HEK293 (cell line): ENCODE results near the gene LSMEM2.
A peak's percentile ranks its signal among the peaks of the same experiment; 100 is the strongest.

ENCODE experiments used
- BCL11B ChIP-seq: fragments of 450-650 bp; formaldehyde crosslinking; IDR thresholded peaks from 2 replicates; pipeline ENCODE4 v1.5.1; 2016; ENCODE audit warnings: low read depth, missing biosample characterization, missing genetic modification characterization
- GLIS1 ChIP-seq: fragments of 450-650 bp; formaldehyde crosslinking; IDR thresholded peaks from 2 replicates; pipeline ENCODE4 v1.5.1; 2016; ENCODE audit warnings: missing biosample characterization, missing genetic modification characterization
- KLF16 ChIP-seq: fragments of 450-650 bp; formaldehyde crosslinking; IDR thresholded peaks from 2 replicates; pipeline ENCODE4 v1.5.1; 2017; ENCODE audit warnings: missing biosample characterization, missing genetic modification characterization
- SALL2 ChIP-seq: fragments of 450-650 bp; formaldehyde crosslinking; IDR thresholded peaks from 2 replicates; pipeline ENCODE4 v1.5.0; 2017; ENCODE audit warnings: missing biosample characterization, mild to moderate bottlenecking, missing genetic modification characterization, borderline replicate concordance
- SCRT2 ChIP-seq: fragments of 450-650 bp; formaldehyde crosslinking; IDR thresholded peaks from 2 replicates; pipeline ENCODE4 v1.5.1; 2016; ENCODE audit warnings: missing biosample characterization, missing genetic modification characterization
- SP2 ChIP-seq: fragments of 450-650 bp; formaldehyde crosslinking; IDR thresholded peaks from 2 replicates; pipeline ENCODE4 v1.5.1; 2016; ENCODE audit warnings: missing biosample characterization, missing genetic modification characterization
- YY2 ChIP-seq: fragments of 450-650 bp; formaldehyde crosslinking; IDR thresholded peaks from 2 replicates; pipeline ENCODE4 v1.5.1; 2016; ENCODE audit warnings: missing biosample characterization, missing genetic modification characterization
- ZFP69B ChIP-seq: fragments of 450-650 bp; formaldehyde crosslinking; IDR thresholded peaks from 2 replicates; pipeline ENCODE4 v1.5.1; 2016; ENCODE audit warnings: missing biosample characterization, missing genetic modification characterization
- ZNF114 ChIP-seq: fragments of 450-650 bp; formaldehyde crosslinking; IDR thresholded peaks from 2 replicates; pipeline ENCODE4 v1.5.0; 2017; ENCODE audit warnings: missing biosample characterization, missing genetic modification characterization
- ZNF133 ChIP-seq: fragments of 450-650 bp; formaldehyde crosslinking; IDR thresholded peaks from 2 replicates; pipeline ENCODE4 v1.5.1; 2016; ENCODE audit warnings: missing biosample characterization, missing genetic modification characterization
- ZNF146 ChIP-seq: fragments of 450-650 bp; formaldehyde crosslinking; IDR thresholded peaks from 2 replicates; pipeline ENCODE4 v1.5.1; 2016; ENCODE audit warnings: missing biosample characterization, missing genetic modification characterization
- ZNF16 ChIP-seq: fragments of 450-650 bp; formaldehyde crosslinking; IDR thresholded peaks from 2 replicates; pipeline ENCODE4 v1.5.1; 2016; ENCODE audit warnings: low read depth, missing biosample characterization, missing genetic modification characterization
- ZNF174 ChIP-seq: fragments of 450-650 bp; formaldehyde crosslinking; IDR thresholded peaks from 2 replicates; pipeline ENCODE4 v1.5.0; 2017; ENCODE audit warnings: missing biosample characterization, mild to moderate bottlenecking, missing genetic modification characterization
- ZNF2 ChIP-seq: fragments of 450-650 bp; formaldehyde crosslinking; IDR thresholded peaks from 2 replicates; pipeline ENCODE4 v1.5.1; 2016; ENCODE audit warnings: missing biosample characterization, missing genetic modification characterization
- ZNF23 ChIP-seq: fragments of 450-650 bp; formaldehyde crosslinking; IDR thresholded peaks from 2 replicates; pipeline ENCODE4 v1.5.1; 2016; ENCODE audit warnings: missing biosample characterization, missing genetic modification characterization, borderline replicate concordance
- ZNF324 ChIP-seq: fragments of 450-650 bp; formaldehyde crosslinking; IDR thresholded peaks from 2 replicates; pipeline ENCODE4 v1.5.1; 2016; ENCODE audit warnings: missing biosample characterization, missing genetic modification characterization
- ZNF335 ChIP-seq: fragments of 450-650 bp; formaldehyde crosslinking; conservative IDR thresholded peaks from 2 replicates; pipeline ENCODE4 v1.5.1; 2016; ENCODE audit warnings: missing biosample characterization, missing genetic modification characterization
- ZNF350 ChIP-seq: fragments of 450-650 bp; formaldehyde crosslinking; IDR thresholded peaks from 2 replicates; pipeline ENCODE4 v1.5.0; 2017; ENCODE audit warnings: missing biosample characterization, mild to moderate bottlenecking, missing genetic modification characterization
- ZNF354C ChIP-seq: fragments of 450-650 bp; formaldehyde crosslinking; IDR thresholded peaks from 2 replicates; pipeline ENCODE4 v1.5.1; 2016; ENCODE audit warnings: missing biosample characterization, missing genetic modification characterization, low read depth, borderline replicate concordance
- ZNF391 ChIP-seq: fragments of 450-650 bp; formaldehyde crosslinking; IDR thresholded peaks from 2 replicates; pipeline ENCODE4 v1.5.1; 2016; ENCODE audit warnings: low read depth, missing biosample characterization, missing genetic modification characterization, borderline replicate concordance
- ZNF404 ChIP-seq: fragments of 450-650 bp; formaldehyde crosslinking; IDR thresholded peaks from 2 replicates; pipeline ENCODE4 v1.5.1; 2017; ENCODE audit warnings: missing biosample characterization, missing genetic modification characterization
- ZNF426 ChIP-seq: fragments of 450-650 bp; formaldehyde crosslinking; IDR thresholded peaks from 2 replicates; pipeline ENCODE4 v1.5.1; 2017; ENCODE audit warnings: missing biosample characterization, missing genetic modification characterization, mild to moderate bottlenecking, inconsistent platforms, moderate library complexity
- ZNF514 ChIP-seq: fragments of 450-650 bp; formaldehyde crosslinking; IDR thresholded peaks from 2 replicates; pipeline ENCODE4 v1.5.1; 2016; ENCODE audit warnings: missing biosample characterization, missing genetic modification characterization
- ZNF600 ChIP-seq: fragments of 450-650 bp; formaldehyde crosslinking; IDR thresholded peaks from 2 replicates; pipeline ENCODE4 v1.5.1; 2016; ENCODE audit warnings: missing biosample characterization, missing genetic modification characterization
- ZNF623 ChIP-seq: fragments of 450-650 bp; formaldehyde crosslinking; IDR thresholded peaks from 2 replicates; pipeline ENCODE4 v1.5.1; 2016; ENCODE audit warnings: missing biosample characterization, missing genetic modification characterization
- ZNF670 ChIP-seq: fragments of 450-650 bp; formaldehyde crosslinking; IDR thresholded peaks from 2 replicates; pipeline ENCODE4 v1.5.1; 2016; ENCODE audit warnings: missing biosample characterization, missing genetic modification characterization, low read depth
- ZNF701 ChIP-seq: fragments of 450-650 bp; formaldehyde crosslinking; IDR thresholded peaks from 2 replicates; pipeline ENCODE4 v1.5.1; 2016; ENCODE audit warnings: missing biosample characterization, missing genetic modification characterization
- ZNF785 ChIP-seq: fragments of 450-650 bp; formaldehyde crosslinking; IDR thresholded peaks from 2 replicates; pipeline ENCODE4 v1.5.1; 2016; ENCODE audit warnings: missing biosample characterization, missing genetic modification characterization
- TF ChIP-seq, protein P1 (sequence below): fragments of 450-650 bp; formaldehyde crosslinking; IDR thresholded peaks from 2 replicates; pipeline ENCODE4 v1.5.1; 2016; ENCODE audit warnings: missing biosample characterization, missing genetic modification characterization
- TF ChIP-seq, protein P2 (sequence below): fragments of 450-650 bp; formaldehyde crosslinking; IDR thresholded peaks from 2 replicates; pipeline ENCODE4 v1.5.1; 2016; ENCODE audit warnings: missing biosample characterization, missing genetic modification characterization
- TF ChIP-seq, protein P3 (sequence below): fragments of 450-650 bp; formaldehyde crosslinking; IDR thresholded peaks from 2 replicates; pipeline ENCODE4 v1.5.1; 2016; ENCODE audit warnings: missing biosample characterization, missing genetic modification characterization
- TF ChIP-seq, protein P4 (sequence below): fragments of 450-650 bp; formaldehyde crosslinking; IDR thresholded peaks from 2 replicates; pipeline ENCODE4 v1.5.1; 2016; ENCODE audit warnings: missing biosample characterization, missing genetic modification characterization, borderline replicate concordance
- TF ChIP-seq, protein P5 (sequence below): fragments of 450-650 bp; formaldehyde crosslinking; IDR thresholded peaks from 2 replicates; pipeline ENCODE4 v1.5.1; 2016; ENCODE audit warnings: missing biosample characterization, missing genetic modification characterization

Gene LSMEM2

DNA sequence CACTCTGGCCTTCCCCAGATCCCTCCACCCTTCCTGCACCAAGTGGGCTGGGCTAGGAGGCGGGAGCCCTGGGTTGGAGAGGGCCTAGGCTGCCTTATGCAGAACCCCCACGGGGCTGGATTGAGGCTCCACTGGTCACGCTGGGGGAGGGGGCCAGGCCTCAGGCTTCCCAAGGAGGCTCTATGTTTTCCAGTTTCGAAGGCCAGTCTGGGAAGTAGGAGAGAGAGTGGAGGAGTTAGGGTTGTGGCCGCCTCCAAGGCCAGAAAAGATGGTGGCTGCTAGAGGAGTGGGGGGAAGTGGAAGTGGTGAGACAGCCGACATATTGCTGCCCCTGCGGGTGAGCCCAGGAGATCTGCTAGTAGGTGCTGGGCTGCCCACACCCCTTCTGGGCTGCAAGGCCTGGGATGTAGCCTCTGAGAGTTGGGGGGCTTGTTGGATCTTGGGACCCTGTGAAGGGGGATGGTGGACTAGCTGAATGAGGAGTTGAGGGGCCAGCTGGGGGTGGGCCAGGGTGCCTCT is 41.7 kb upstream of the LSMEM2 start (continued):
- TF ChIP-seq ZNF426 (no peak), ZFP69B (tag by site-specific recombination) (no peak), ZNF114 (tag by site-specific recombination) (no peak), ZNF600 (tag by site-specific recombination) (no peak), ZNF23 (tag by site-specific recombination) (no peak), ZNF354C (no peak), ZNF514 (tag by site-specific recombination) (no peak), ZNF670 (no peak), SALL2 (tag by site-specific recombination) (no peak), YY2 (0 out of 2 replicates have a peak, but pooled peaks have one; percentile 54), ZNF335 (tag by site-specific recombination) (no peak), ZNF404 (tag by site-specific recombination) (no peak), ZNF785 (tag by site-specific recombination) (no peak), ZNF623 (no peak), SCRT2 (tag by site-specific recombination) (no peak), ZNF146 (tag by site-specific recombination) (no peak), ZNF391 (tag by site-specific recombination) (no peak), ZNF350 (no peak), KLF16 (tag by site-specific recombination) (no peak), BCL11B (tag by site-specific recombination) (no peak), ZNF2 (no peak), ZNF174 (tag by site-specific recombination) (no peak), SP2 (peak; percentile 69), ZNF16 (tag by site-specific recombination) (no peak), ZNF701 (tag by site-specific recombination) (no peak), GLIS1 (tag by site-specific recombination) (peak; percentile 58; the same call in 1 of the 2 replicates), ZNF133 (tag by site-specific recombination) (no peak), ZNF324 (tag by site-specific recombination) (no peak)
- TF ChIP-seq, protein P1, sequence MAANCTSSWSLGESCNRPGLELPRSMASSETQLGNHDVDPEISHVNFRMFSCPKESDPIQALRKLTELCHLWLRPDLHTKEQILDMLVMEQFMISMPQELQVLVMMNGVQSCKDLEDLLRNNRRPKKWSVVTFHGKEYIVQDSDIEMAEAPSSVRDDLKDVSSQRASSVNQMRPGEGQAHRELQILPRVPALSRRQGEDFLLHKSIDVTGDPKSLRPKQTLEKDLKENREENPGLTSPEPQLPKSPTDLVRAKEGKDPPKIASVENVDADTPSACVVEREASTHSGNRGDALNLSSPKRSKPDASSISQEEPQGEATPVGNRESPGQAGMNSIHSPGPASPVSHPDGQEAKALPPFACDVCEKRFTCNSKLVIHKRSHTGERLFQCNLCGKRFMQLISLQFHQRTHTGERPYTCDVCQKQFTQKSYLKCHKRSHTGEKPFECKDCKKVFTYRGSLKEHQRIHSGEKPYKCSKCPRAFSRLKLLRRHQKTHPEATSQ = no peak
- TF ChIP-seq, protein P2, sequence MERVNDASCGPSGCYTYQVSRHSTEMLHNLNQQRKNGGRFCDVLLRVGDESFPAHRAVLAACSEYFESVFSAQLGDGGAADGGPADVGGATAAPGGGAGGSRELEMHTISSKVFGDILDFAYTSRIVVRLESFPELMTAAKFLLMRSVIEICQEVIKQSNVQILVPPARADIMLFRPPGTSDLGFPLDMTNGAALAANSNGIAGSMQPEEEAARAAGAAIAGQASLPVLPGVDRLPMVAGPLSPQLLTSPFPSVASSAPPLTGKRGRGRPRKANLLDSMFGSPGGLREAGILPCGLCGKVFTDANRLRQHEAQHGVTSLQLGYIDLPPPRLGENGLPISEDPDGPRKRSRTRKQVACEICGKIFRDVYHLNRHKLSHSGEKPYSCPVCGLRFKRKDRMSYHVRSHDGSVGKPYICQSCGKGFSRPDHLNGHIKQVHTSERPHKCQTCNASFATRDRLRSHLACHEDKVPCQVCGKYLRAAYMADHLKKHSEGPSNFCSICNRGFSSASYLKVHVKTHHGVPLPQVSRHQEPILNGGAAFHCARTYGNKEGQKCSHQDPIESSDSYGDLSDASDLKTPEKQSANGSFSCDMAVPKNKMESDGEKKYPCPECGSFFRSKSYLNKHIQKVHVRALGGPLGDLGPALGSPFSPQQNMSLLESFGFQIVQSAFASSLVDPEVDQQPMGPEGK (tag by site-specific recombination) = no peak
- TF ChIP-seq, protein P3, sequence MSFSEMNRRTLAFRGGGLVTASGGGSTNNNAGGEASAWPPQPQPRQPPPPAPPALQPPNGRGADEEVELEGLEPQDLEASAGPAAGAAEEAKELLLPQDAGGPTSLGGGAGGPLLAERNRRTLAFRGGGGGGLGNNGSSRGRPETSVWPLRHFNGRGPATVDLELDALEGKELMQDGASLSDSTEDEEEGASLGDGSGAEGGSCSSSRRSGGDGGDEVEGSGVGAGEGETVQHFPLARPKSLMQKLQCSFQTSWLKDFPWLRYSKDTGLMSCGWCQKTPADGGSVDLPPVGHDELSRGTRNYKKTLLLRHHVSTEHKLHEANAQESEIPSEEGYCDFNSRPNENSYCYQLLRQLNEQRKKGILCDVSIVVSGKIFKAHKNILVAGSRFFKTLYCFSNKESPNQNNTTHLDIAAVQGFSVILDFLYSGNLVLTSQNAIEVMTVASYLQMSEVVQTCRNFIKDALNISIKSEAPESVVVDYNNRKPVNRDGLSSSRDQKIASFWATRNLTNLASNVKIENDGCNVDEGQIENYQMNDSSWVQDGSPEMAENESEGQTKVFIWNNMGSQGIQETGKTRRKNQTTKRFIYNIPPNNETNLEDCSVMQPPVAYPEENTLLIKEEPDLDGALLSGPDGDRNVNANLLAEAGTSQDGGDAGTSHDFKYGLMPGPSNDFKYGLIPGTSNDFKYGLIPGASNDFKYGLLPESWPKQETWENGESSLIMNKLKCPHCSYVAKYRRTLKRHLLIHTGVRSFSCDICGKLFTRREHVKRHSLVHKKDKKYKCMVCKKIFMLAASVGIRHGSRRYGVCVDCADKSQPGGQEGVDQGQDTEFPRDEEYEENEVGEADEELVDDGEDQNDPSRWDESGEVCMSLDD (tag by site-specific recombination) = no peak
- TF ChIP-seq, protein P4, sequence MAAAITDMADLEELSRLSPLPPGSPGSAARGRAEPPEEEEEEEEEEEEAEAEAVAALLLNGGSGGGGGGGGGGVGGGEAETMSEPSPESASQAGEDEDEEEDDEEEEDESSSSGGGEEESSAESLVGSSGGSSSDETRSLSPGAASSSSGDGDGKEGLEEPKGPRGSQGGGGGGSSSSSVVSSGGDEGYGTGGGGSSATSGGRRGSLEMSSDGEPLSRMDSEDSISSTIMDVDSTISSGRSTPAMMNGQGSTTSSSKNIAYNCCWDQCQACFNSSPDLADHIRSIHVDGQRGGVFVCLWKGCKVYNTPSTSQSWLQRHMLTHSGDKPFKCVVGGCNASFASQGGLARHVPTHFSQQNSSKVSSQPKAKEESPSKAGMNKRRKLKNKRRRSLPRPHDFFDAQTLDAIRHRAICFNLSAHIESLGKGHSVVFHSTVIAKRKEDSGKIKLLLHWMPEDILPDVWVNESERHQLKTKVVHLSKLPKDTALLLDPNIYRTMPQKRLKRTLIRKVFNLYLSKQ (tag by site-specific recombination) = no peak
- TF ChIP-seq, protein P5, sequence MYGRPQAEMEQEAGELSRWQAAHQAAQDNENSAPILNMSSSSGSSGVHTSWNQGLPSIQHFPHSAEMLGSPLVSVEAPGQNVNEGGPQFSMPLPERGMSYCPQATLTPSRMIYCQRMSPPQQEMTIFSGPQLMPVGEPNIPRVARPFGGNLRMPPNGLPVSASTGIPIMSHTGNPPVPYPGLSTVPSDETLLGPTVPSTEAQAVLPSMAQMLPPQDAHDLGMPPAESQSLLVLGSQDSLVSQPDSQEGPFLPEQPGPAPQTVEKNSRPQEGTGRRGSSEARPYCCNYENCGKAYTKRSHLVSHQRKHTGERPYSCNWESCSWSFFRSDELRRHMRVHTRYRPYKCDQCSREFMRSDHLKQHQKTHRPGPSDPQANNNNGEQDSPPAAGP = no peak
